ENCODE data around the gene KPNA1. TPM values are rescaled to one million over a fixed set of nuclear protein-coding genes. Genes with fewer than 3 reads are reported as not detected.
"Not testable (repeated sequence)": the region's sequence is repeated elsewhere in the genome, so short reads cannot be mapped to it uniquely, and the experiment has no call there.

The KPNA1 gene
- total RNA-seq, 1 donor from 2014 or later: 72.9 TPM

DNA sequence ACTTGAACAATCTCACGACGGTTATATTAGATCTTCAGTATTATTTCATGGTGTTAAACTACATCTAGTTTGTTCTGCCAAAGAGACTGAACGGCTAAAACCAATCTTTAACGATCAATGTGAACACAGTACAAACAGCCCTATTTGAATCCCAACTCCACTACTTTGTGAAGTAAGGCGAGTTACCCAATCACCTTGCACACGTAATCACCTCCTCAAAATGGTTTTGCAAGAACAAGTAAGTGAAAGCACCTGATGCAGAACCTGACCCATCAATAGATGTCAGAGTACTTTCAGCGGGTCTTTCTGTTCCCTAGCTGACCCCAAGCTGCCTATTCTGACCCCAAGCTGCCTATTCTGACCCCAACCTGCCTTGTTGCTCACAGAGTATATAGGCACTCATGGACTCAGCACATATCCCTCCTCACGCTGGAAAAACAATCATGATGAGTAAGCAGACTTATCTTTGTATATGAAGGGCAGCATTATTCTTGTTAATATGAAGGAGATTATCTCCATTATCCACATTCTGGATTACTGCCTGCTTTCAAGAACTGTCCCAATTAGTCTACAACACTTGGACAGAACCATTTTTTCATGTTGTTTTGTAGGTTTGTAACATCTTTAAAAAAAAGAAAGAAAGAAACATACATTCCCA lies 3.7 kb downstream of the KPNA1 start:
- Mint-ChIP-seq H3K4me3 (no peak overlapping the region), H3K27ac (no peak overlapping the region), H3K27me3 (no peaks in the 10 kb centered on the region), H3K36me3 (ENCODE audit: low read depth) (peaks cover 28% of the 10 kb centered on the region), H3K9me3 (peaks cover 8% of the 10 kb centered on the region), H3K4me1 (peaks cover 67% of the 10 kb centered on the region)
- ChIA-PET CTCF (no interaction called here), POLR2A (no interaction called here)
- no peak for ATAC-seq (ENCODE audit: low read depth)
- intact Hi-C loops (cut with micrococcal nuclease): loop anchor here (10.0 kb wide), 1 partner anchor 1074 kb away; the partner anchor contains the start of gene HACD2
- TF ChIP-seq, protein P1, sequence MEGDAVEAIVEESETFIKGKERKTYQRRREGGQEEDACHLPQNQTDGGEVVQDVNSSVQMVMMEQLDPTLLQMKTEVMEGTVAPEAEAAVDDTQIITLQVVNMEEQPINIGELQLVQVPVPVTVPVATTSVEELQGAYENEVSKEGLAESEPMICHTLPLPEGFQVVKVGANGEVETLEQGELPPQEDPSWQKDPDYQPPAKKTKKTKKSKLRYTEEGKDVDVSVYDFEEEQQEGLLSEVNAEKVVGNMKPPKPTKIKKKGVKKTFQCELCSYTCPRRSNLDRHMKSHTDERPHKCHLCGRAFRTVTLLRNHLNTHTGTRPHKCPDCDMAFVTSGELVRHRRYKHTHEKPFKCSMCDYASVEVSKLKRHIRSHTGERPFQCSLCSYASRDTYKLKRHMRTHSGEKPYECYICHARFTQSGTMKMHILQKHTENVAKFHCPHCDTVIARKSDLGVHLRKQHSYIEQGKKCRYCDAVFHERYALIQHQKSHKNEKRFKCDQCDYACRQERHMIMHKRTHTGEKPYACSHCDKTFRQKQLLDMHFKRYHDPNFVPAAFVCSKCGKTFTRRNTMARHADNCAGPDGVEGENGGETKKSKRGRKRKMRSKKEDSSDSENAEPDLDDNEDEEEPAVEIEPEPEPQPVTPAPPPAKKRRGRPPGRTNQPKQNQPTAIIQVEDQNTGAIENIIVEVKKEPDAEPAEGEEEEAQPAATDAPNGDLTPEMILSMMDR (IDR thresholded peaks at IDR 0.05): no peak
- DNase-seq: no peak

DNA sequence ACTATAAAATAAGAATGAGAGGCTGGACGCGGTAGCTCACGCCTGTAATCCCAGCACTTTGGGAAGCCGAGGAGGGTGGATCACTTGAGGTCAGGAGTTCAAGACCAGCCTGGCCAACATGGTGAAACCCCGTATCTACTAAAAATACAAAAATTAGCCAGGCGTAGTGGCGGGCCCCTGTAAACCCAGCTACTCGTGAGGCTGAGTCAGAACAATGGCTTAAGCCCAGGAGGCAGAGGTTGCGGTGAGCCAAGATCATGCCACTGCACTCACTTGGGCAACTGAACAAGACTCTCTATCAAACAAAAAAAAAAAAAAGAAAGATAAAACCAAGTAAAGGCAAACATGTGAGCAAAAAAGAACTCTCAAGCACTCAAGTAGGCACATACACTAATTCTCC lies 5.8 kb downstream of the KPNA1 start:
- DNase-seq; intact Hi-C loops (cut with micrococcal nuclease); H3K4me3 Mint-ChIP-seq; H3K27me3 Mint-ChIP-seq; CTCF ChIA-PET; H3K9me3 Mint-ChIP-seq; H3K27ac Mint-ChIP-seq: not testable (repeated sequence)
- POLR2A ChIA-PET: interaction anchor here (0.7 kb wide), 1 partner anchor 11 kb away, joined by 3 read pairs; no protein-coding TSS in a partner anchor
- ATAC-seq (ENCODE audit: low read depth): peak; percentile 53
- Mint-ChIP-seq H3K4me1 (peaks cover 67% of the 10 kb centered on the region), H3K36me3 (ENCODE audit: low read depth) (peaks cover 32% of the 10 kb centered on the region)

DNA sequence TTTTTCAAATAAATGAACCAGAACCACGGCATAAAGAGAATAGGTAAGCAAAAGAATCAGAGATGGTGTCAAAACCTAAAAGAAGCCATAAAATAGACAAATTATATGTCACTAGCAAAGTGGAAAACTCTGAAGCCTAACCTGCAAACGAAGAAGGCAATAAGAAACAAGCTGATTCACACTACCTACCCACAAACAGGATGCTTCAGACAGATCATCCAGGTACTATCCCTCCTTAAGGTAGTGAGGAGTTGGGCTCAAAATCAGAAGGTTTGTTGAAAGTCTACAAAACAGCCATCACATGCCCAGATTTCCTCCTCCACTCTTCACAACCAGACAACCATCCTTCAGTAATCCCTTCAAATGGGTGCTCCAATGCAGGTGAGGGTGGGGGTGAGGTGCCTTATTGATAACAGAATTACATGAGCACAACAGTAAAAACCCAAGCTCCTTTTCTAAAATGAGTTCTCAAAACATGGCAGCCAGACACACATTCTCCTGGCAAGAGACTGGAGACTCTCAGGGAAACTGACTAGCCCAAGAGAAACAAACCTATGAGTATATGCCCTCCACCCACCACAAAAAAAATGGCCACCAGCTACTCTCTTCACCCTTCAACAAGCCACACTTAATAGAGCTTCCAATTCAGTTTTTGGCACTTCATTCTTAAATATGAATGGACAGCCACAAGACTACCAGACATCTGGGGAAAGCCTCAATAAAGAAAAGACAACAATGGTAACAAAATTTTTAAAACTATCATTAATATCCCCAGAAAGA lies 6.4 kb downstream of the KPNA1 start:
- TF ChIP-seq, protein P1 (IDR thresholded peaks at IDR 0.05): no peak
- no peak for DNase-seq
- Mint-ChIP-seq H3K36me3 (ENCODE audit: low read depth) (peaks cover 31% of the 10 kb centered on the region), H3K27ac (no peak overlapping the region), H3K4me1 (peaks cover 64% of the 10 kb centered on the region), H3K27me3 (no peaks in the 10 kb centered on the region), H3K4me3 (peak overlapping the region; percentile 19), H3K9me3 (peaks cover 8% of the 10 kb centered on the region)
- ATAC-seq (ENCODE audit: low read depth): no peak
- CTCF ChIA-PET: no interaction called here
- intact Hi-C loops (cut with micrococcal nuclease): no loop called here
- POLR2A ChIA-PET: interaction anchor here (0.7 kb wide), 1 partner anchor 11 kb away, joined by 3 read pairs; no protein-coding TSS in a partner anchor

DNA sequence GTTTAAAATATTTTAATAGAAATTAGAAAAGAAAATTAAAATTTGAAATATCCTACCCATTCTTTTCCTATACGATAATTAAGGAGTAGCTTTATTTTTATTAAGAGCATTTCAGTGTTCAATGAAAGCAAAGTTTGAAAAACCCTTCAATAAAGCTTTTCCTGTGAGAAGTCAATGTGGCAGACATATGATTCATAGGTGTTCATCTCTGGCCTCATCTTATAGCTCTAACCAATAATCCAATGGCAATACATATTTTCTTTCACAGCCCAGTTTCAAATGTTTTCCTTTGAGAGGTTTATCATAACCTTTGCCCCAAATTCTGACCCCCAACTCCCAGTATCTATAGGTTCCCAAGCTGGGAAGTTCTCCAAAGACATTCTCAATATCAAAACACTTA lies 8.3 kb downstream of the KPNA1 start:
- Mint-ChIP-seq H3K27ac (no peak overlapping the region), H3K27me3 (no peaks in the 10 kb centered on the region), H3K36me3 (ENCODE audit: low read depth) (peaks cover 30% of the 10 kb centered on the region), H3K9me3 (peaks cover 8% of the 10 kb centered on the region), H3K4me3 (no peak overlapping the region), H3K4me1 (peaks cover 66% of the 10 kb centered on the region)
- POLR2A ChIA-PET: no interaction called here
- TF ChIP-seq, protein P1 (IDR thresholded peaks at IDR 0.05): no peak
- ATAC-seq (ENCODE audit: low read depth) (no peak), DNase-seq (no peak)
- intact Hi-C loops (cut with micrococcal nuclease): no loop called here
- CTCF ChIA-PET: no interaction called here

DNA sequence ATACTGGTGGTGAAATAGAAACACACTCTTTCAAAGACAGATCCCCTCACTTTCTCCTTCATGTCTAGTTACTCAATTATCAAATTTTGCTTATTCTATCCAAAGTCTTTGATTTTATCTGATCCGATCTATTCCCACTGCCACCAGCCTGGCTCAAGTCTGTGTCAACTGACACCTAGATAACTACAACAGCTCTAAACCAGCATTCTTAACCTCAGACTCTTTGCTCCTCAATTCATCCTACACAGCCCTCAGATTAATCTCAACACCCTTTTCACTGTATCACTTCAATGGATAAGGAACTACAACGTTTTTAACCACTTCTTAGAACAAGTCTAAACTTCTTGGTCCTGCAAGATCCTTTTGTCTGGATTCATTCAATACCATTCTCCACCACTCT lies 9.1 kb downstream of the KPNA1 start:
- Mint-ChIP-seq H3K27ac (no peak overlapping the region), H3K27me3 (no peaks in the 10 kb centered on the region), H3K4me3 (no peak overlapping the region), H3K4me1 (peaks cover 66% of the 10 kb centered on the region), H3K9me3 (peaks cover 8% of the 10 kb centered on the region), H3K36me3 (ENCODE audit: low read depth) (peaks cover 31% of the 10 kb centered on the region)
- DNase-seq: no peak
- CTCF ChIA-PET: no interaction called here
- POLR2A ChIA-PET: no interaction called here
- ATAC-seq (ENCODE audit: low read depth): no peak
- intact Hi-C loops (cut with micrococcal nuclease): no loop called here
- TF ChIP-seq, protein P1 (IDR thresholded peaks at IDR 0.05): no peak

All from activated B cell treated with CpG ODN at 0.5 μM for 24 hours (primary cell).